H9 (cell line): ENCODE measurements around the gene SLC45A1. TPM values are rescaled to one million over a fixed set of nuclear protein-coding genes. Genes with fewer than 3 reads are reported as not detected.
A peak's percentile ranks its signal among the peaks of the same experiment; 100 is the strongest.

Experiments used
- DNase-seq: peaks from one replicate; pipeline ENCODE4 v3.0.0-alpha.2; 2017
- H2AFZ ChIP-seq: one replicate; pipeline ENCODE4 v1.6.1; 2013; ENCODE audit warnings: mild to moderate bottlenecking, low read length, control low read depth, moderate library complexity
- H2AK5ac ChIP-seq: 2 replicates; pipeline ENCODE4 v1.6.1; 2013; ENCODE audit warnings: low read length, control low read depth, mixed read lengths; ENCODE audit not compliant: insufficient read length
- H2BK120ac ChIP-seq: one replicate; pipeline ENCODE4 v1.6.1; 2013; ENCODE audit warnings: low read depth, mild to moderate bottlenecking, low read length, control low read depth, inconsistent platforms; ENCODE audit not compliant: poor library complexity, severe bottlenecking
- H2BK12ac ChIP-seq: 2 replicates; pipeline ENCODE4 v1.6.1; 2013; ENCODE audit warnings: low read length, control low read depth, mixed read lengths, low read depth; ENCODE audit not compliant: insufficient read length
- H2BK15ac ChIP-seq: 2 replicates; pipeline ENCODE4 v1.6.1; 2013; ENCODE audit warnings: low read depth, low read length, control low read depth
- H2BK20ac ChIP-seq: one replicate; pipeline ENCODE4 v1.6.1; 2013; ENCODE audit warnings: low read depth, mild to moderate bottlenecking, low read length, control low read depth, inconsistent platforms; ENCODE audit not compliant: poor library complexity, severe bottlenecking
- H2BK5ac ChIP-seq: 2 replicates; pipeline ENCODE4 v1.6.1; 2013; ENCODE audit warnings: low read length, control low read depth, mixed read lengths; ENCODE audit not compliant: insufficient read length
- H3K14ac ChIP-seq: 2 replicates; pipeline ENCODE4 v1.6.1; 2013; ENCODE audit warnings: low read length, control low read depth; ENCODE audit not compliant: insufficient read depth
- H3K18ac ChIP-seq: 2 replicates; pipeline ENCODE4 v1.6.1; 2013; ENCODE audit warnings: low read depth, mild to moderate bottlenecking, mixed read lengths, low read length, control low read depth; ENCODE audit not compliant: insufficient read length
- H3K23ac ChIP-seq: 2 replicates; pipeline ENCODE4 v1.6.1; 2013; ENCODE audit warnings: low read length, control low read depth, mixed read lengths, low read depth; ENCODE audit not compliant: insufficient read length
- H3K23me2 ChIP-seq: 2 replicates; pipeline ENCODE4 v1.6.1; 2013; ENCODE audit warnings: low read depth, mild to moderate bottlenecking, mixed read lengths, low read length, control low read depth; ENCODE audit not compliant: insufficient read length, poor library complexity, severe bottlenecking
- H3K27ac ChIP-seq: 2 replicates; pipeline ENCODE4 v1.5.1; 2013; ENCODE audit warnings: low read length, control low read depth, mixed read lengths, low read depth; ENCODE audit not compliant: insufficient read length
- H3K27me3 ChIP-seq: 2 replicates; pipeline ENCODE4 v1.6.1; 2013; ENCODE audit warnings: low read length, control low read depth, inconsistent platforms; ENCODE audit not compliant: insufficient read depth
- H3K4ac ChIP-seq: 2 replicates; pipeline ENCODE4 v1.6.1; 2013; ENCODE audit warnings: low read depth, mild to moderate bottlenecking, control low read depth, inconsistent platforms, low read length, moderate library complexity
- H3K4me1 ChIP-seq: 2 replicates; pipeline ENCODE4 v1.6.1; 2013; ENCODE audit warnings: low read length, control low read depth, inconsistent platforms; ENCODE audit not compliant: insufficient read depth
- H3K4me2 ChIP-seq: 2 replicates; pipeline ENCODE4 v1.6.1; 2013; ENCODE audit warnings: low read length, control low read depth, mixed read lengths; ENCODE audit not compliant: insufficient read length, insufficient read depth
- H3K56ac ChIP-seq: 2 replicates; pipeline ENCODE4 v1.6.1; 2013; ENCODE audit warnings: low read depth, mild to moderate bottlenecking, mixed read lengths, low read length, control low read depth; ENCODE audit not compliant: insufficient read length
- H3K79me1 ChIP-seq: 2 replicates; pipeline ENCODE4 v1.6.1; 2013; ENCODE audit warnings: low read depth, mild to moderate bottlenecking, moderate library complexity, low read length, control low read depth, inconsistent platforms; ENCODE audit not compliant: insufficient read depth, poor library complexity, severe bottlenecking
- H3K79me2 ChIP-seq: 2 replicates; pipeline ENCODE4 v1.6.1; 2013; ENCODE audit warnings: low read length, control low read depth, inconsistent platforms; ENCODE audit not compliant: insufficient read depth
- H3K9ac ChIP-seq: 2 replicates; pipeline ENCODE4 v1.6.1; 2013; ENCODE audit warnings: low read length, control low read depth, mixed read lengths; ENCODE audit not compliant: insufficient read length; ENCODE audit errors: extremely low read depth
- H3K9me3 ChIP-seq: one replicate; pipeline ENCODE4 v1.6.1; 2013; ENCODE audit warnings: low read depth, low read length, inconsistent platforms; ENCODE audit not compliant: control insufficient read depth
- H3T11ph ChIP-seq: one replicate; pipeline ENCODE4 v1.6.1; 2013; ENCODE audit warnings: mild to moderate bottlenecking, low read length, control low read depth, inconsistent platforms
- H4K20me1 ChIP-seq: one replicate; pipeline ENCODE4 v1.6.1; 2013; ENCODE audit not compliant: control insufficient read depth, insufficient read length, insufficient read depth
- H4K5ac ChIP-seq: 2 replicates; pipeline ENCODE4 v1.6.1; 2013; ENCODE audit warnings: low read depth, mild to moderate bottlenecking, mixed read lengths, low read length, control low read depth; ENCODE audit not compliant: insufficient read length
- H4K8ac ChIP-seq: replicated peaks from 2 replicates; pipeline ENCODE4 v1.6.1; 2013; ENCODE audit warnings: low read length, control low read depth, mixed read lengths, low read depth; ENCODE audit not compliant: insufficient read length
- H4K91ac ChIP-seq: 2 replicates; pipeline ENCODE4 v1.6.1; 2013; ENCODE audit warnings: low read depth, mild to moderate bottlenecking, moderate library complexity, mixed read lengths, low read length, control low read depth; ENCODE audit not compliant: insufficient read length
- H3K27ac Mint-ChIP-seq, 3 experiments: 2 replicates in 2 of 3; 3 replicates in 1 of 3; pipeline ENCODE4 v1.8.0; 2020 to 2021; ENCODE audit warnings: mixed read lengths in 3 of 3, mild to moderate bottlenecking in 1 of 3, moderate library complexity in 1 of 3
- H3K27me3 Mint-ChIP-seq: 2 replicates; pipeline ENCODE4 v1.8.0; 2021; ENCODE audit warnings: low read depth, mild to moderate bottlenecking, moderate library complexity, mixed read lengths
- H3K36me3 Mint-ChIP-seq, 3 experiments: 2 replicates in 2 of 3; 3 replicates in 1 of 3; pipeline ENCODE4 v1.8.0; 2020 to 2021; ENCODE audit warnings: low read depth in 3 of 3, mixed read lengths in 3 of 3; ENCODE audit not compliant: insufficient read depth in 1 of 3
- H3K4me1 Mint-ChIP-seq, 2 experiments: 2 replicates each; pipeline ENCODE4 v1.8.0; 2020; ENCODE audit warnings: mixed read lengths in 2 of 2
- H3K4me3 Mint-ChIP-seq, 2 experiments: 2 replicates in 1 of 2; 3 replicates in 1 of 2; pipeline ENCODE4 v1.8.0; 2020 to 2021; ENCODE audit warnings: mild to moderate bottlenecking in 2 of 2, mixed read lengths in 2 of 2, moderate library complexity in 1 of 2
- H3K9me3 Mint-ChIP-seq, 2 experiments: 2 replicates in 1 of 2; 3 replicates in 1 of 2; pipeline ENCODE4 v1.8.0; 2020; ENCODE audit warnings: mild to moderate bottlenecking in 2 of 2, mixed read lengths in 2 of 2, moderate library complexity in 1 of 2
- WGBS: extraction: QIAGEN DNeasy Blood & Tissue Kit; methylation state at CpG from one replicate; pipeline ENCODE4 v1.1.7; 2013; ENCODE audit warnings: missing lambda C conversion rate, low lambda C conversion rate, mixed read lengths; ENCODE audit not compliant: insufficient read length; ENCODE audit errors: extremely low coverage; 5-methylcytosine and 5-hydroxymethylcytosine counted together
- total RNA-seq: library from RNA; stranded (reverse); gene quantifications from 2 replicates; pipeline ENCODE4 v1.2.1, GENCODE V29; 2021
- TF ChIP-seq, protein P1 (sequence below): fragments of 200-600 bp; sonication (generic); conservative IDR thresholded peaks from 3 replicates; pipeline ENCODE4 v1.8.0; 2021; ENCODE audit warnings: antibody characterized with exemption, mild to moderate bottlenecking

Gene SLC45A1
- total RNA-seq, 1 experiment from 2014 or later: 0.63 TPM

DNA sequence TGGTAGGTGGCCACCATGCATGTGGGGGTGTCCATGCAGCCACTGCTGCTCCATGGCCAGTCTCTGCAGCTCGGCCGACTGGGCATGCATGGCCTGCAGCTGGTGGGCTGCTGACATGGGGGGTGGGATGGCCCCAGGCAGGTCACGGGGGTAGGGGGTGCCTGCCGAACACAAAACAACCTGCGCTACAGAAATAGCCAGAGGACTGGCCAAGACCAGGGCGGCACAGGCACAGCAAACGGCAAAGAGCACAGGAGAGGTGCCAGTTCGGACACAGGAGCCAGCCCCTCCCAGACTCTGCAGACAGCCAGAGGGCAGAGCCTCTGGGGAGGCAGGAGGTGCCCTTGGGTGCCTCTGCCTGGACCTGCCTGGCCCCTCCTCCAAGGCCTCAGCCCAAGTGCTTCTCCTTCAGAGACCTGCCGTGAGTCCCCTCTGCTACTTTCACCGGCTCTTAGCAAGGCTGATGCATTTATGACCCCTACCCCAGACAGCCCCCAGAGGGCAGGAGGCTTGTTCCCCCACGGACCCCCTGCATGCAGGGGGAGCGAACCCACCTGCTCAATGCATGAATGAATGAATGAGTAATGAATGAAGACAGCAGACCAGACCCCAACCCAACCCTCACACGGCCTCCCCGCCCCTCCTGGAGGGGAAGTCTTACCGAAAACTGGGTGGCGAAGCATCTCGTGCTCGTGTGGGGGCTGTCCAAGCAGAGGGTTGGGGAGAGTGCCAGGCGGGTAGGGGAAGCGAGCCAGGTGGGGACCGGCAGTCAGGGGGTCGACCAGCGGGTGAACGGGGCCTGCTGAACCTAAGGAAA lies 37.7 kb downstream of the SLC45A1 start:
- no peak overlapping the region for H3K4me2 ChIP-seq
- no peaks in the 10 kb centered on the region for H3K79me2 ChIP-seq
- no peaks in the 10 kb centered on the region for H3K4me1 ChIP-seq
- H4K8ac ChIP-seq: no peak overlapping the region
- H4K20me1 ChIP-seq: peaks cover 3% of the 10 kb centered on the region
- no peaks in the 10 kb centered on the region for H3K9me3 ChIP-seq
- H3K4ac ChIP-seq: no peak overlapping the region
- no CpG with 5 or more reads among the region's 24 CpGs for WGBS
- DNase-seq: no peak
- no peak overlapping the region for H3K27ac ChIP-seq
- H2BK120ac ChIP-seq: no peak overlapping the region
- Mint-ChIP-seq H3K36me3 (peaks cover 34 to 68% (median 67%) of the 10 kb centered on the region in 3 experiments; a peak in 6 of 7 replicates), H3K27me3 (no peaks in the 10 kb centered on the region; the same call in none of the 2 replicates), H3K4me1 (peaks cover 15 to 22% of the 10 kb centered on the region in 2 experiments), H3K4me3 (no peak overlapping the region), H3K9me3 (no peaks in the 10 kb centered on the region), H3K27ac (peak overlapping the region; percentile 40 to 94 (median 76); a peak in 5 of 7 replicates)
- no peak overlapping the region for H3K23ac ChIP-seq
- no peaks in the 10 kb centered on the region for H3K27me3 ChIP-seq
- TF ChIP-seq, protein P1, sequence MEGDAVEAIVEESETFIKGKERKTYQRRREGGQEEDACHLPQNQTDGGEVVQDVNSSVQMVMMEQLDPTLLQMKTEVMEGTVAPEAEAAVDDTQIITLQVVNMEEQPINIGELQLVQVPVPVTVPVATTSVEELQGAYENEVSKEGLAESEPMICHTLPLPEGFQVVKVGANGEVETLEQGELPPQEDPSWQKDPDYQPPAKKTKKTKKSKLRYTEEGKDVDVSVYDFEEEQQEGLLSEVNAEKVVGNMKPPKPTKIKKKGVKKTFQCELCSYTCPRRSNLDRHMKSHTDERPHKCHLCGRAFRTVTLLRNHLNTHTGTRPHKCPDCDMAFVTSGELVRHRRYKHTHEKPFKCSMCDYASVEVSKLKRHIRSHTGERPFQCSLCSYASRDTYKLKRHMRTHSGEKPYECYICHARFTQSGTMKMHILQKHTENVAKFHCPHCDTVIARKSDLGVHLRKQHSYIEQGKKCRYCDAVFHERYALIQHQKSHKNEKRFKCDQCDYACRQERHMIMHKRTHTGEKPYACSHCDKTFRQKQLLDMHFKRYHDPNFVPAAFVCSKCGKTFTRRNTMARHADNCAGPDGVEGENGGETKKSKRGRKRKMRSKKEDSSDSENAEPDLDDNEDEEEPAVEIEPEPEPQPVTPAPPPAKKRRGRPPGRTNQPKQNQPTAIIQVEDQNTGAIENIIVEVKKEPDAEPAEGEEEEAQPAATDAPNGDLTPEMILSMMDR: no peak
- no peak overlapping the region for H2AFZ ChIP-seq
- no peak overlapping the region for H4K5ac ChIP-seq
- no peak overlapping the region for H2BK5ac ChIP-seq
- no peak overlapping the region for H2BK15ac ChIP-seq
- H3K14ac ChIP-seq: no peak overlapping the region; the same call in 1 of the 2 replicates
- no peak overlapping the region for H2BK12ac ChIP-seq
- no peak overlapping the region for H2BK20ac ChIP-seq
- H3K18ac ChIP-seq: no peak overlapping the region
- H3K9ac ChIP-seq: no peak overlapping the region
- H3K23me2 ChIP-seq: no peaks in the 10 kb centered on the region
- no peak overlapping the region for H3K56ac ChIP-seq
- no peaks in the 10 kb centered on the region for H3K79me1 ChIP-seq
- no peak overlapping the region for H4K91ac ChIP-seq
- H2AK5ac ChIP-seq: no peak overlapping the region
- H3T11ph ChIP-seq: no peak overlapping the region
